Lung (tissue), 12 donors: ENCODE results near the gene JAKMIP3. TPM values are rescaled to one million over a fixed set of nuclear protein-coding genes. Genes with fewer than 3 reads are reported as not detected.

Experiments used
- ATAC-seq: fragments of 200-7000 bp; cut with Tn5 transposase; one replicate; pipeline ENCODE4 v1.9.1; 2020; ENCODE audit warnings: moderate number of reproducible peaks; ENCODE audit not compliant: insufficient read depth, low FRiP score
- DNase-seq, 3 donors: peaks; one replicate each; pipeline ENCODE4 v3.0.0-alpha.2; 2013 to 2017
- H3K27ac ChIP-seq, 2 donors: one replicate each; pipeline ENCODE4 v1.5.1; 2013; ENCODE audit warnings: mild to moderate bottlenecking in 2 of 2, moderate library complexity in 2 of 2, control low read depth in 1 of 2, inconsistent platforms in 1 of 2, low read depth in 1 of 2, low read length in 1 of 2
- H3K27me3 ChIP-seq, 3 donors: one replicate each; pipeline ENCODE4 v1.5.1; 2013; ENCODE audit warnings: low read length in 2 of 3; ENCODE audit not compliant: control insufficient read depth in 3 of 3, insufficient read depth in 3 of 3
- H3K36me3 ChIP-seq, 4 donors: one replicate each; pipeline ENCODE4 v1.5.1; 2013; ENCODE audit warnings: low read length in 4 of 4, mild to moderate bottlenecking in 1 of 4, moderate library complexity in 1 of 4; ENCODE audit not compliant: control insufficient read depth in 4 of 4, insufficient read depth in 4 of 4
- H3K4me1 ChIP-seq, 5 donors: one replicate each; pipeline ENCODE4 v1.5.1; 2013; ENCODE audit warnings: low read length in 5 of 5, mild to moderate bottlenecking in 2 of 5, moderate library complexity in 1 of 5; ENCODE audit not compliant: control insufficient read depth in 5 of 5, insufficient read depth in 5 of 5
- H3K4me3 ChIP-seq: one replicate; pipeline ENCODE4 v1.5.1; 2013; ENCODE audit warnings: mild to moderate bottlenecking, control low read depth, moderate library complexity
- H3K9ac ChIP-seq, 2 donors: one replicate each; pipeline ENCODE4 v1.5.1; 2013; ENCODE audit warnings: low read length in 2 of 2, control low read depth in 1 of 2; ENCODE audit not compliant: insufficient read depth in 1 of 2
- H3K9me3 ChIP-seq, 4 donors: one replicate each; pipeline ENCODE4 v1.5.1; 2013; ENCODE audit warnings: low read length in 3 of 4, mild to moderate bottlenecking in 1 of 4, moderate library complexity in 1 of 4; ENCODE audit not compliant: control insufficient read depth in 4 of 4, insufficient read depth in 3 of 4
- CTCF ChIP-seq: IDR thresholded peaks from 2 replicates; pipeline ENCODE4 v1.5.1; 2012; ENCODE audit warnings: mild to moderate bottlenecking; ENCODE audit errors: control extremely low read depth, extremely low read depth
- WGBS, 2 donors: extraction: QIAGEN DNeasy Blood & Tissue Kit; methylation state at CpG; one replicate each; pipeline ENCODE4 v1.1.7; 2013; 5-methylcytosine and 5-hydroxymethylcytosine counted together
- polyA plus RNA-seq, 2 donors: library from polyadenylated mRNA; stranded (reverse); fragments of 200-250 nt; gene quantifications; one replicate each; pipeline ENCODE4 v1.2.1, GENCODE V29; 2013
- total RNA-seq, 2 donors: library from RNA; depleted of rRNA in 1 of 2; stranded (reverse); fragments of >200 nt in 1 of 2; gene quantifications; one replicate each; pipeline ENCODE4 v1.2.1, GENCODE V29; 2014 to 2021
- donor health status: control.
- donor health status: control.
- donor health status: Bipolar disorder and iron deficiency.
- donor health status: healthy.
- donor health status: DM: yes; HTN: yes; CAD: no.

The JAKMIP3 gene
- total and polyA plus RNA-seq, 4 donors: 0.14 to 0.34 (median 0.21) TPM

- H3K36me3 ChIP-seq: no peaks in the 10 kb centered on the region
- WGBS, 2 donors: 95 to 97% methylated on average over 18 of the region's 18 CpGs
- H3K4me3 ChIP-seq: no peak overlapping the region
- TF ChIP-seq CTCF: no peak
- peaks cover 0 to 9% (median 1%) of the 10 kb centered on the region in 5 donors for H3K4me1 ChIP-seq
- ATAC-seq: no peak
- H3K27me3 ChIP-seq: peaks cover 0 to 40% (median 0%) of the 10 kb centered on the region in 3 donors
- no peak for DNase-seq
- no peak overlapping the region for H3K9ac ChIP-seq
- H3K9me3 ChIP-seq: no peaks in the 10 kb centered on the region
- no peak overlapping the region for H3K27ac ChIP-seq
Measured at GRCh38 chr10:132061030-132061429, 4.7 kb upstream of the JAKMIP3 start.

GRCh38 chr10:132061465-132061864 is 4.3 kb upstream of the JAKMIP3 start:
- H3K9ac ChIP-seq: no peak overlapping the region
- ATAC-seq (no peak), DNase-seq (no peak)
- H3K27me3 ChIP-seq: peaks cover 0 to 40% (median 0%) of the 10 kb centered on the region in 3 donors
- H3K36me3 ChIP-seq: no peaks in the 10 kb centered on the region
- 89 to 91% methylated on average over 6 of the region's 6 CpGs for WGBS, 2 donors
- TF ChIP-seq CTCF: no peak
- no peak overlapping the region for H3K4me3 ChIP-seq
- H3K27ac ChIP-seq: no peak overlapping the region
- H3K4me1 ChIP-seq: peaks cover 0 to 12% (median 4%) of the 10 kb centered on the region in 5 donors
- H3K9me3 ChIP-seq: no peaks in the 10 kb centered on the region

- H3K36me3 ChIP-seq: no peaks in the 10 kb centered on the region
- H3K4me1 ChIP-seq: peaks cover 0 to 12% (median 4%) of the 10 kb centered on the region in 5 donors
- H3K9ac ChIP-seq: no peak overlapping the region
- no peaks in the 10 kb centered on the region for H3K9me3 ChIP-seq
- WGBS, 2 donors: 76 to 84% methylated on average over 11 of the region's 11 CpGs
- TF ChIP-seq CTCF: no peak
- ATAC-seq: no peak
- peaks cover 0 to 40% (median 0%) of the 10 kb centered on the region in 3 donors for H3K27me3 ChIP-seq
- H3K4me3 ChIP-seq: no peak overlapping the region
- no peak for DNase-seq
- H3K27ac ChIP-seq: no peak overlapping the region
Measured at GRCh38 chr10:132062116-132062515, 3.6 kb upstream of the JAKMIP3 start.

GRCh38 chr10:132062641-132063390 is 2.9 kb upstream of the JAKMIP3 start:
- ATAC-seq (no peak), DNase-seq (no peak)
- peaks cover 0 to 37% (median 0%) of the 10 kb centered on the region in 3 donors for H3K27me3 ChIP-seq
- no peak overlapping the region for H3K27ac ChIP-seq
- no peak overlapping the region for H3K9ac ChIP-seq
- H3K4me3 ChIP-seq: no peak overlapping the region
- 72 to 78% methylated on average over 17 of the region's 17 CpGs for WGBS, 2 donors
- TF ChIP-seq CTCF: no peak
- H3K4me1 ChIP-seq: peaks cover 0 to 12% (median 4%) of the 10 kb centered on the region in 5 donors
- H3K9me3 ChIP-seq: no peaks in the 10 kb centered on the region
- no peaks in the 10 kb centered on the region for H3K36me3 ChIP-seq
